ENCODE results near the gene PLEKHB1. TPM values are rescaled to one million over a fixed set of nuclear protein-coding genes. Genes with fewer than 3 reads are reported as not detected.

The PLEKHB1 gene
- total RNA-seq, 1 donor from 2014 or later, result 16.9 TPM

GRCh38 chr11:73651661-73652045 lies 5.3 kb downstream of the PLEKHB1 start:
- H3K27me3 Mint-ChIP-seq (ENCODE audit: unreplicated experiment), result peaks cover 16% of the 10 kb centered on the region
- no peak overlapping the region for H3K4me3 Mint-ChIP-seq (ENCODE audit: unreplicated experiment)
- DNase-seq (ENCODE audit: low spot score), result no peak
- no peak overlapping the region for H3K27ac Mint-ChIP-seq (ENCODE audit: unreplicated experiment)
- H3K9me3 Mint-ChIP-seq (ENCODE audit: unreplicated experiment), result peaks cover 3% of the 10 kb centered on the region
- H3K36me3 Mint-ChIP-seq (ENCODE audit: low read depth, unreplicated experiment), result peaks cover 8% of the 10 kb centered on the region
- H3K4me1 Mint-ChIP-seq (ENCODE audit: unreplicated experiment), result peaks cover 23% of the 10 kb centered on the region
- TF ChIP-seq, protein P1, sequence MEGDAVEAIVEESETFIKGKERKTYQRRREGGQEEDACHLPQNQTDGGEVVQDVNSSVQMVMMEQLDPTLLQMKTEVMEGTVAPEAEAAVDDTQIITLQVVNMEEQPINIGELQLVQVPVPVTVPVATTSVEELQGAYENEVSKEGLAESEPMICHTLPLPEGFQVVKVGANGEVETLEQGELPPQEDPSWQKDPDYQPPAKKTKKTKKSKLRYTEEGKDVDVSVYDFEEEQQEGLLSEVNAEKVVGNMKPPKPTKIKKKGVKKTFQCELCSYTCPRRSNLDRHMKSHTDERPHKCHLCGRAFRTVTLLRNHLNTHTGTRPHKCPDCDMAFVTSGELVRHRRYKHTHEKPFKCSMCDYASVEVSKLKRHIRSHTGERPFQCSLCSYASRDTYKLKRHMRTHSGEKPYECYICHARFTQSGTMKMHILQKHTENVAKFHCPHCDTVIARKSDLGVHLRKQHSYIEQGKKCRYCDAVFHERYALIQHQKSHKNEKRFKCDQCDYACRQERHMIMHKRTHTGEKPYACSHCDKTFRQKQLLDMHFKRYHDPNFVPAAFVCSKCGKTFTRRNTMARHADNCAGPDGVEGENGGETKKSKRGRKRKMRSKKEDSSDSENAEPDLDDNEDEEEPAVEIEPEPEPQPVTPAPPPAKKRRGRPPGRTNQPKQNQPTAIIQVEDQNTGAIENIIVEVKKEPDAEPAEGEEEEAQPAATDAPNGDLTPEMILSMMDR (IDR thresholded peaks at IDR 0.05; ENCODE audit: unreplicated experiment), result no peak

DNA sequence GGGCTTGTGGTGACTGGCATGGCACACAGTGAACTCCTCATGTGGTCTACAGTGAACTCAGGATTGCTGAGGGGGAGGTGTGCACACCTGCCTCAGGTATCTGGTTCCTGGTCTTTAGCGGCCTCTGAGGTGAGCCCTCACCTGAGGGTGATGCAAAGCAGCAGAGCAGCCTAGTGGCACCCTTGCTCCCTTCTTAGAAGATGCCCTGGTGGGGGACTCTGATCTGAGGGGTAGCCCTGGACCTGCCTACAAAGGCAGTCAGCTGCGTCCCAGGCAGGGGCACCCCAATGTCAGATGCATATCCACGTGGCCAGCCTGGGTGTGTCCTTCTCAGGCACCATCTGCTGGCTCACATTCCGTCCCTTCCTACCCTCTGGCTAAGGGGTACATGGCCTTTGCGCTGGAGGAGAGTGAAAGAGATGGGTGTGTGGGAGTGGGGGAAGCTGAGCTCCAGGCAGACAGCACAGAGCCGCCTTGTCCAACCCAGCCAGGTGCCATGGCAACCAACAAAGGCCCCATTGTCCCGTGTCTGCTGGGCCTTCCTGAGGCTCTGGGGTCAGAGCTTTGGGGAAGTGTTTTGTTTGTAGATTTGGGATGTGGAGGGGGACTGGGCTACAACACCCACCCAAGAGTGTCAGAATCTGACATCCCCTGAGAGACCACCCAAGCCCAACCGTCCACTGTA lies 5.8 kb downstream of the PLEKHB1 start:
- peak; percentile 42 for DNase-seq (ENCODE audit: low spot score)
- Mint-ChIP-seq H3K36me3 (ENCODE audit: low read depth, unreplicated experiment) (peaks cover 8% of the 10 kb centered on the region), H3K4me1 (ENCODE audit: unreplicated experiment) (peaks cover 17% of the 10 kb centered on the region), H3K4me3 (ENCODE audit: unreplicated experiment) (no peak overlapping the region), H3K27ac (ENCODE audit: unreplicated experiment) (peak overlapping the region; percentile 72), H3K27me3 (ENCODE audit: unreplicated experiment) (peaks cover 16% of the 10 kb centered on the region), H3K9me3 (ENCODE audit: unreplicated experiment) (peaks cover 3% of the 10 kb centered on the region)
- TF ChIP-seq, protein P1 (IDR thresholded peaks at IDR 0.05; ENCODE audit: unreplicated experiment), result no peak

GRCh38 chr11:73652856-73653559 lies 6.6 kb downstream of the PLEKHB1 start:
- Mint-ChIP-seq H3K27ac (ENCODE audit: unreplicated experiment) (peak overlapping the region; percentile 72), H3K9me3 (ENCODE audit: unreplicated experiment) (peaks cover 3% of the 10 kb centered on the region), H3K4me3 (ENCODE audit: unreplicated experiment) (no peak overlapping the region), H3K36me3 (ENCODE audit: low read depth, unreplicated experiment) (peaks cover 8% of the 10 kb centered on the region), H3K27me3 (ENCODE audit: unreplicated experiment) (peaks cover 16% of the 10 kb centered on the region), H3K4me1 (ENCODE audit: unreplicated experiment) (peaks cover 16% of the 10 kb centered on the region)
- DNase-seq (ENCODE audit: low spot score), result no peak
- TF ChIP-seq, protein P1 (IDR thresholded peaks at IDR 0.05; ENCODE audit: unreplicated experiment), result no peak

DNA sequence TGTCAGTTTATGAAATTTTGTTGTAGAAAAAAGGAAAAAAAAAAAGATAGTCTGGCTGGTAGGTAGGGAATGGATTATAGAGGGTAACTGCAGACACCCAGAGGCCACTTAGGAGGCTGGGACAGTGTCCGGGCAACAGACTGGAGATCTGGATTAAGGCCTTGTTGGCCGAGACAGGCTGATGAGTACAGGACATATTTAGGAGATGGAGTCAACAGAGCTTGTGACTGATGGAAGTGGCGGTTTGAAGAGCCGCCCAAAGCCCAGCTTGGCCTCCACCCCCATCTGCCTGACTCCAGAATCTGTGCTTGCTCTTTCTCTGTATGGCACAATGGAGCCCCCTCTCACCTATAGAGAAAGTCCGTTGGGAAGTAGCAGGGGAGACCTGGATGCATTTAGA lies 7.6 kb downstream of the PLEKHB1 start:
- no peak overlapping the region for H3K4me3 Mint-ChIP-seq (ENCODE audit: unreplicated experiment)
- H3K9me3 Mint-ChIP-seq (ENCODE audit: unreplicated experiment), result peaks cover 3% of the 10 kb centered on the region
- no peak for DNase-seq (ENCODE audit: low spot score)
- H3K27me3 Mint-ChIP-seq (ENCODE audit: unreplicated experiment), result peaks cover 15% of the 10 kb centered on the region
- H3K4me1 Mint-ChIP-seq (ENCODE audit: unreplicated experiment), result peaks cover 15% of the 10 kb centered on the region
- no peak overlapping the region for H3K27ac Mint-ChIP-seq (ENCODE audit: unreplicated experiment)
- H3K36me3 Mint-ChIP-seq (ENCODE audit: low read depth, unreplicated experiment), result peaks cover 8% of the 10 kb centered on the region
- TF ChIP-seq, protein P1 (IDR thresholded peaks at IDR 0.05; ENCODE audit: unreplicated experiment), result no peak

GRCh38 chr11:73654482-73655021 lies 8.2 kb downstream of the PLEKHB1 start:
- no peak overlapping the region for H3K27ac Mint-ChIP-seq (ENCODE audit: unreplicated experiment)

More at GRCh38 chr11:73654482-73655021, 8.2 kb downstream of the PLEKHB1 start:
- no peak for DNase-seq (ENCODE audit: low spot score)
- H3K4me3 Mint-ChIP-seq (ENCODE audit: unreplicated experiment), result no peak overlapping the region
- H3K4me1 Mint-ChIP-seq (ENCODE audit: unreplicated experiment), result peaks cover 11% of the 10 kb centered on the region
- TF ChIP-seq, protein P1 (IDR thresholded peaks at IDR 0.05; ENCODE audit: unreplicated experiment), result no peak
- peaks cover 8% of the 10 kb centered on the region for H3K36me3 Mint-ChIP-seq (ENCODE audit: low read depth, unreplicated experiment)
- no peaks in the 10 kb centered on the region for H3K9me3 Mint-ChIP-seq (ENCODE audit: unreplicated experiment)
- peaks cover 13% of the 10 kb centered on the region for H3K27me3 Mint-ChIP-seq (ENCODE audit: unreplicated experiment)

All from endothelial cell (in vitro differentiated cells).